ENCODE measurements around the gene LRFN3. TPM values are rescaled to one million over a fixed set of nuclear protein-coding genes. Genes with fewer than 3 reads are reported as not detected.
"Not testable (repeated sequence)": the region's sequence is repeated elsewhere in the genome, so short reads cannot be mapped to it uniquely, and the experiment has no call there.

LRFN3 gene
- total RNA-seq, 1 donor, result 3.5 TPM

GRCh38 chr19:35977446-35978222 lies 41.5 kb downstream of the LRFN3 start:
- peak; percentile 26 for TF ChIP-seq CTCF (IDR thresholded peaks at IDR 0.05; ENCODE audit: insufficient read depth, low read depth, low read length)
- no peak overlapping the region for H3K4me3 ChIP-seq (ENCODE audit: low read depth, low read length)
- DNase-seq (ENCODE audit: low read depth), result no peak

- DNase-seq (ENCODE audit: low read depth), result no peak
- TF ChIP-seq CTCF (IDR thresholded peaks at IDR 0.05; ENCODE audit: insufficient read depth, low read depth, low read length), result no peak
- no peak overlapping the region for H3K4me3 ChIP-seq (ENCODE audit: low read depth, low read length)
These were observed 42.1 kb downstream of the LRFN3 start for GRCh38 chr19:35978271-35978670.

GRCh38 chr19:35978832-35979365 lies 42.7 kb downstream of the LRFN3 start:
- no peak for TF ChIP-seq CTCF (IDR thresholded peaks at IDR 0.05; ENCODE audit: insufficient read depth, low read depth, low read length)
- DNase-seq (ENCODE audit: low read depth), result no peak
- no peak overlapping the region for H3K4me3 ChIP-seq (ENCODE audit: low read depth, low read length)

- H3K4me3 ChIP-seq (ENCODE audit: low read depth, low read length); DNase-seq (ENCODE audit: low read depth): not testable (repeated sequence)
These were observed 44.8 kb downstream of the LRFN3 start for GRCh38 chr19:35980997-35981396.

GRCh38 chr19:35983177-35983576 lies 47.0 kb downstream of the LRFN3 start:
- no peak overlapping the region for H3K4me3 ChIP-seq (ENCODE audit: low read depth, low read length)
- no peak for DNase-seq (ENCODE audit: low read depth)
- TF ChIP-seq CTCF (IDR thresholded peaks at IDR 0.05; ENCODE audit: insufficient read depth, low read depth, low read length), result no peak

- H3K4me3 ChIP-seq (ENCODE audit: low read depth, low read length), result no peak overlapping the region
- TF ChIP-seq CTCF (IDR thresholded peaks at IDR 0.05; ENCODE audit: insufficient read depth, low read depth, low read length), result no peak
- DNase-seq (ENCODE audit: low read depth), result no peak
These were observed 49.9 kb downstream of the LRFN3 start for GRCh38 chr19:35986111-35986510.

- no peak for TF ChIP-seq CTCF (IDR thresholded peaks at IDR 0.05; ENCODE audit: insufficient read depth, low read depth, low read length)
- peak overlapping the region; percentile 36 for H3K4me3 ChIP-seq (ENCODE audit: low read depth, low read length)
- no peak for DNase-seq (ENCODE audit: low read depth)
These were observed 50.7 kb downstream of the LRFN3 start for GRCh38 chr19:35986664-35987570.

All from fibroblast of villous mesenchyme (primary cell).